Right ventricle myocardium inferior (tissue), 1 donor: ENCODE results near the gene CPEB4. TPM values are rescaled to one million over a fixed set of nuclear protein-coding genes. Genes with fewer than 3 reads are reported as not detected.

Experiments used
- ATAC-seq: fragments of 200-7000 bp; cut with Tn5 transposase; one replicate; pipeline ENCODE4 v1.9.1; 2020; ENCODE audit warnings: mild to moderate bottlenecking, moderate library complexity
- DNase-seq: peaks from one replicate; pipeline ENCODE4 v3.0.0; 2021; ENCODE audit errors: missing footprints
- intact Hi-C: fragments of 100-400 bp; cut with DNase I; formaldehyde crosslinking; loops from one replicate; pipeline ENCODE4 v1.11.0; 2022
- long read RNA-seq: library from polyadenylated mRNA; unstranded; transcript quantifications from one replicate; pipeline ENCODE4 v2.0.0, GENCODE V29; 2021
- total RNA-seq: library from RNA; stranded (reverse); fragmentation: NEBNext Ultra II Directional; extraction: Animal tissue kit (Norgen Biotek cat#: 25700); gene quantifications from one replicate; pipeline ENCODE4 v1.2.1, GENCODE V29; 2021
- donor health status: DM: no; HTN: yes; CAD: no; lungs with severe emphysema.

CPEB4 gene
- 116 TPM for total RNA-seq
- long read RNA-seq, partial matches to known transcripts = 2 of 13 reads
- long read RNA-seq, other reads (novel, unspliced or antisense) = 9 of 13 reads

DNA sequence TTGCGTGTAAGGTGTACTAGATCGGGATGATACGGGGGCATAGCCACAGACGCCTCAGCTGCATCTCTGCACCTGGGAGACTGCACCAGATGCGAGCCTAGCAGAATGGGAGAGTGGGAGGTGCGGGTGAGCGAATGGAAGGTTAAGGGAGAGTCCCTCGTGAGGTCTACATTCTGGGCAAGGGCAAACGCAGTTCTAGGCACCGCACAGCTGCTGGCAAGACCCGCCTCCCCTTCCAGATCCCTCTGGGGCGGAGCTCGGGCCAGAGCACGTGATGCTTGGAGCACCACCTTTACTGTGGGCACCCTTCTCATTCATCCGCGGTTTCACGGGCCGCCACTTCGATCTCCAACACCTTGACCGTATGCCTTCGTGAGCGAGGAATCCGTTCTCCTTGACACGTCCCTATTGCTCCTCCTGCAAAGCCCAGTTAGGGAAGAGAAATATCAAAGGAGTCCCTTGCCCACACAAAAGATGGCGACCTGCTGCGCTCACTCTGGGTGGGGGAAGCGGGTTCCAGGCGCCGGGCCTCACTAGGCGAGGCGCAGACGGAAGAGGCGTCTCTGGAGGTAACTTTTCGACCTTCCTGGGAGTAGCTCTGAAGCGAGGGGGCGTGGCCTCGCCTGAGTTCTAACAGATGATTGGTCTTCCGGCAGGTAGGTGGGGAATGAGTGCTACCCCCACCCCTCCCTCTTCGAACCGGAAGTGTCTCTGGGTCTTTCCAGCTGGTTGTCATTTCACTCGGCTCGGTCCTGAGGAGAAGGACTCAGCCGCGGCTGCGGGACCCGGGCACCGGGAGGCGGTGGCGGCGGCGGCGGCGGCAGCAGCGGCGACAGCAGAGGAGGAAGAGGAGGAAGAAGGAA lies at the start of gene CPEB4:
Gene CPEB4, plus strand, starts transcription at position 740 of the 863 bp plus-strand sequence. CDS start 1,385 bp downstream, outside the sequence.
- intact Hi-C loops = loop anchor here (2.0 to 5.0 kb wide), 3 partner anchors 34 to 271 kb away; partner anchors contain the start of gene BOD1
- peak; percentile 97 for ATAC-seq

GRCh38 chr5:173839117-173839713 lies 48.9 kb upstream of the CPEB4 start:
- DNase-seq (no peak), ATAC-seq (no peak)
- intact Hi-C loops = no loop called here

More for the DNA sequence above, at the start of gene CPEB4:
- DNase-seq = peak; percentile 99

GRCh38 chr5:173840111-173840983 lies 47.8 kb upstream of the CPEB4 start:
- ATAC-seq (no peak), DNase-seq (no peak)
- intact Hi-C loops = no loop called here

- ATAC-seq = no peak
- DNase-seq = no peak
- intact Hi-C loops = no loop called here
These were observed 46.4 kb upstream of the CPEB4 start for GRCh38 chr5:173841710-173842109.

DNA sequence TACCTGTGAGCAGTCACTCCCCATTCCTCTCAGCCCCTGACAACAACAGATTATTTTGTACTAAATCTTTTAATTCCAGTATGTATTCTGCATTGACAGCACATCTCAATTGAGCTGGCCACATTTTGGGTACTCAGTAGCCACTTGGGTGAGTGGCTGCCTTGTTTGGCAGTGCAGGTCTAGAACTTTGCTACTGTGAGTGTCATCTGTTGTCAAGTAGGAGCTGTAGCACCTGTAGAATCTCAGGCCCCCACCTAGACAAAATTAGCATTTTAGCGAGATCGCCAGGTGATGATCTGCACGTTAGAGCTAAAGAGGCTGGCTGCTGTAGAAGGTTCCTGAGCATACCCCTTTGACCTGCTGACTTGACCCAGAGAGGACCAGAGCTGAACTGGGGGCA lies 44.4 kb upstream of the CPEB4 start:
- intact Hi-C loops = no loop called here
- no peak for ATAC-seq
- DNase-seq = no peak

- intact Hi-C loops = no loop called here
- no peak for ATAC-seq
- DNase-seq = no peak
These were observed 42.8 kb upstream of the CPEB4 start for GRCh38 chr5:173845321-173845720.

DNA sequence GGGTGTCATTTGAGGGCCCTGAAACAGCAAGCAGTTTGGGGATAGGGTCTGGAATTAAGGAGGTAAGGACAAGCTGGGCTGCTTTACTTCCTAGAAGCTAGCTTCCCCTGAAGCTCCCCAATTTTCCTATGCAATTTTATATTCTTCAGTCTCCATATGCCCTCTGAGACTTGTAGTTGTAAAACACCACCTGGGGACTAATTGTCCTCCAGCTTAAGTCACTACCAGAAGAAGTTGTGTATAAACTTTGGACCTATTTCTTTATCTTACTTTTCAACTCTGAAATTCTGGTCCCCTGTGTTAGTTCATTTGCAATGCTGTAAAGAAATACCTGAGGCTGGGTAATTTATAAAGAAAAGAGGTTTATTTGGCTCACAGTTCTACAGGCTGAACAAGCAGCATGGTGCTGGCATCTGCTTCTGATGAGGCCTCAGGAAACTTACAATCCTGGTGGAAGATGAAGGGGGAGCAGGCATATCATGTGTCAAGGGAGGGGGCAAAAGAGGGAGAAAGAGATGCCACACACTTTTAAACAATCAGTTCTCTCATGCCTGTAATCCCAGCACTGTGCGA lies 41.1 kb upstream of the CPEB4 start:
- intact Hi-C loops = no loop called here
- ATAC-seq = no peak
- DNase-seq = no peak

GRCh38 chr5:173848986-173849596 lies 39.1 kb upstream of the CPEB4 start:
- ATAC-seq (no peak), DNase-seq (no peak)
- intact Hi-C loops = no loop called here

- ATAC-seq = no peak
- DNase-seq = no peak
- intact Hi-C loops = no loop called here
These were observed 38.2 kb upstream of the CPEB4 start for GRCh38 chr5:173849908-173850307.

- ATAC-seq (no peak), DNase-seq (no peak)
- intact Hi-C loops = no loop called here
These were observed 37.5 kb upstream of the CPEB4 start for GRCh38 chr5:173850659-173851058.

DNA sequence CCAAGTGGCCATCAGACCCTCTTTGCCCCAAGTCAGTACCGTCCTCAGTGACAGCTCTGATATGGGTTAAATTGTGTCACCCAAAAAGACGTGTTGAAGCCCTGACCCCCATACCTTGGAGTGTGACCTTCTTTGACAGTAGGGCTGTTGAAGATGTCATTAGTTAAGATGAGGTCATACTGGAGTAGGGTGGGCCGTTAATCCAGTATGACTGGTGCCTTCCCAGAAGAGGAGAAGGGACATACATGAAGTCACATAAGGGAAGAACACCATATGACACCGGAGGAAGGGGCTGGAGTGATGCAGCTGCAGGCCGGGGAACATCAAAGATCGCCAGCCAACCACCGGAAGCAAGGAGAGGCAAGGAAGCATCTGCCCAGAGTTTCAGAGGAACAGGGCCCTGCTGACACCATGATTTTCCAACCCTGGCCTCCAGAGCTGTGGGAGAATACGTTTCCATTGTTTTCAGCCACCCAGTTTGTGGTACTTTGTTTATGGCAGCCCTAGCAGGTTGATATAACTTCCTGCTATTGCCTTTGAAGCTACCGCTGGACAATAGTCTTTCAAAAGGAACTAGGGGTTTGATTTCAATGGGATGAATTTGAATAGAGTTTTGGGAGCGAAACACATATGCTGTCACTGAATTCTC lies 36.4 kb upstream of the CPEB4 start:
- intact Hi-C loops = loop anchor here (2.0 kb wide), 1 partner anchor 77 kb away; no protein-coding TSS in a partner anchor
- ATAC-seq = no peak

DNA sequence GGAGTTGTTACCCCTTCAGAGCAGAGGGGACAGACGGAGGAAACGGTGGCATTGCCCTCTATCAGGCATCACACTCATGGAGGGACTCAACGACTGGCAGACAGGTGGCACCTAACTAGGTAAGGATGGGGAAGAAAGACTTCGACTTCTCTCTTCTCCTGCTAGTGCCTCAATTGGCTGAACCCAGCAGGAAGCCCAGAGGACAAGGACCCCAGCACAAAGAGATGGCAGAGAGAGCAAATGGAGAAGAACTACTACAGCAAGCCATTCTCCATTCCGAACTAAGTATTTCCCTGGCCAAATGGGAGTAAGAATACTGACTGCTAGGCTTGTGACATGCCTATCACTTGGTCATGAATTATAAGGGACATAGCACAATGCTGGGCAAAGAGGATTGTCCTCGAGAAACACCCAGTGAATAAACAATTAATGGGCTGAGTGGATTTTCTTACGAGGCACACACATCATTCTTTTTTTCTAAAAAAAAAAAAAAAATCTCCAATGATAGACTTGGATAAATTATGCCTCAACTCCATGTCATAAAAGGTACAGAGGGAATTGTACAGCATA lies 35.3 kb upstream of the CPEB4 start:
- DNase-seq (no peak), ATAC-seq (no peak)
- intact Hi-C loops = loop anchor here (2.0 kb wide), 1 partner anchor 78 kb away; no protein-coding TSS in a partner anchor

More for the DNA sequence above, 36.4 kb upstream of the CPEB4 start:
- no peak for DNase-seq

GRCh38 chr5:173853370-173854131 lies 34.6 kb upstream of the CPEB4 start:
- intact Hi-C loops = loop anchor here (2.0 kb wide), 1 partner anchor 79 kb away; no protein-coding TSS in a partner anchor
- peak; percentile 82 for ATAC-seq
- no peak for DNase-seq

DNA sequence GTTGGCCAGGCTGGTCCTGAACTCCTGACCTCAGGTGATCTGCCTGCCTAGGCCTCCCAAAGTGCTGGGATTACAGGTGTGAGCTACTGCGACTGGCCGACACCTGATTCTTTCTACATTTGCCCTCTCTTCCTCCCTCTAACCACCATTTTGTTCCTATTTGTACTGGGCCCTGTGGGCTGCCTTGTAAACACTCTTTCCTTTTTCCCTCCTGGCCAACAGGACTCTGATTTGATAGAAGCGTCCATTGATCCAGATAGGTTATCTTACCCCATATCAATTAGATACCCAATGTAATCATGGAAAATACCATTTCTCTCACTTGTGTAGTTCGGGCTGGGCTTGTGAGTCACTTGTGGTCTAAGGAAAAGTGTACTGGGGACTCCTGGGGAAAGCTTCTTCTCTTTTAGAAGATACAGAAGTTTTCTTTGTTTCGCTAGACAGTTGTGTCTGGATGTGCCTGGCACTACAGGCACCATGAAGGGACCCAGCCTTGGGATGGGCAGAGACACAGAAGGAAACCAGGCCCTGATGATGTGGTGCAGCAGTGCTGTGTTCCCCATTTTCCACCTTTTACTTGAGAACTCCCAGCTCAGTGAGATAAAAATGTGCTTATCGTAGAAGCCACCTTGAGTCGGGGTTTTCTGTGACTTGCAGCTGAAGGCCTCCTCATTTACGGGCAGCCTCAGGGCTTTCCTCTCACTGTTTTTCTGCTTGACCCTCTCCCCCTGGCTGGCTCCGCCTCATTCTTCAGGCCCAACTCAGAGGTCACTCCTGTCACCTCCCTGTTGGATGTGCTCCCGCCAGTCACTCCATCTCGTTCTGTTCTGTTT lies 32.8 kb upstream of the CPEB4 start:
- intact Hi-C loops = no loop called here
- DNase-seq = no peak
- no peak for ATAC-seq

- no peak for DNase-seq
- ATAC-seq = no peak
- intact Hi-C loops = no loop called here
These were observed 32.0 kb upstream of the CPEB4 start for GRCh38 chr5:173855995-173856656.
